GM18520 (cell line): ENCODE measurements around the gene SLC43A1.
"Not testable (repeated sequence)": the region's sequence is repeated elsewhere in the genome, so short reads cannot be mapped to it uniquely, and the experiment has no call there.

Experiments used
- ATAC-seq: cut with Tn5 transposase; IDR thresholded peaks from one replicate; pipeline ENCODE4 v1.9.1; 2021; ENCODE audit not compliant: unreplicated experiment

The SLC43A1 gene

DNA sequence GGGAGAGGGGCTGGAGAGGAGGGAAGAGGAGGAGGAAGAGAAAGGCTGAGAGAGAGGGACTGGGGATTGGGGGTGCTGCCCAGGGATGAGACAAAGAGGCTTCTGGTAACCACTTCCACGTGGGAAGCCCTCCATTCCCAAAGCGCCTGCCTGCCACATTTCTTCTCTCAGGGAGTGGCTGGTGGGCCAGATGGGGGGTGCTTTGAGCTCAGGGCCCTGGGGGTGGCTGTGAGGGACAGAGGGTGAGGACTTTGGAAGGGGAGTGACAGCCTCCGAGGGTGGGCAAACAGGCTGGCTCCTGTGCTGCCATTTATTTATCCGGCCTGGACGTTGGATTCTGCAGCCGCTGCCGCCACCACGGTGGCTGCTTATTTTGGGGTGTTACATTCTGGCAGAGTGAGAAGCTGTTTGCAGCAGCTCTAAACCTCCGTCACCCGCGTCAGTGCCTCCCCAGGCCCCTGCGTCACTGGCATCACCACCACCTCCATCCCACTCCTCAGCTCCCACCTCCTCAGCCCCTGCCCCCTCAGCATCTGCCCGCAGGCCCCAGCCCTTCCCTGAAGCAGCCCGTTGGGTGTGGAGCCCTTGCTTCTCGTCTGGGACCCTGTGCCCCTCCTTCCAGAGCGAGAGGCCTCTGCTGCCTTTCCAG is 53.5 kb downstream of the SLC43A1 start:
- no peak for ATAC-seq

DNA sequence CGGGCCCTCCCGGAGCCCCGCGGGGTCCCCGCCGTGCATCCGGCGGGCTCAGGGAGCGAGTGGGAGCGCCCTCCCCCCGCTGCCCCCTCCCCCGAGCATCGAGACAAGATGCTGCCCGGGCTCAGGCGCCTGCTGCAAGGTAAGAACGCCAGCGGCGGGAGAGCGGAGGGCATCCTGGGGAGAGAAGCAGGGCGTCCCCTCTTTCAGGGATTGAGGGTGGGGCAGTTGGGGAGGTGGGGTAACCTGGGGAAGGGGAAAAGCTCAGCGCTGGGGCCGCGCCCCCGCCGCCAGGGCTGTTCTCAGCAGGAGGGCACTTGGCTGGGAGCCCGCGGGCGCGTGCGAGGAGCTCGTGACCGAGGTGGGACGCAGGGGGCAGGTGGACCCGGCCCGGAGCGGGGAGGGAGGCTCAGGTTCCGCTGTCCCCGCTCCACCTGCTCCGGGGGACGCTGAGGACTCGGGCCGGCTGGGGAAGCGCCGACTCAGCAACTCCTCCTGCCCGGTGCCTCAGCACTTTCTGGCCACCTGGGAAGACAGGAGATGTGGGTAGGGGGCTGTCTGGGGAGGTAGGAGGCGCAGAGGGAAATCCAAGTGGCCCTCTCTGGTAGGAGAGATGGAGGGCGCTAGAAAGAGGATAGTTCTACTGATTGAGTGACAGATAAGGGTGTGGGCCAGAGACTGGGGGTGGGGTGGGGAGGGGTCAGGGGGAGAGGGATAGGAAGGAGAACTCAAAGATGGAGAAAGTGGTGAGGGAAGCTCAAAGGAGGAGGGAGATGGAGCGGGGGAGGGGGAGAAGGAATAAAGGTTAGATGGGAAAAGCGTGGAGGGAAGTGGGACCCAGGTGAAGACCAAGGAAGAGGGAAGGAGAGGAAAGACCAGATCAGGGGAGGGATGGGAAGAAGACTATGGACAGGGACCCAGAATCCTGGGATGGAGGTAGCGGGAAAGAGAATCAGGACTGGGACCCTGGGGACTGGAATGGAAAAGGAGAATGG is 54.4 kb downstream of the SLC43A1 start:
- ATAC-seq: no peak

DNA sequence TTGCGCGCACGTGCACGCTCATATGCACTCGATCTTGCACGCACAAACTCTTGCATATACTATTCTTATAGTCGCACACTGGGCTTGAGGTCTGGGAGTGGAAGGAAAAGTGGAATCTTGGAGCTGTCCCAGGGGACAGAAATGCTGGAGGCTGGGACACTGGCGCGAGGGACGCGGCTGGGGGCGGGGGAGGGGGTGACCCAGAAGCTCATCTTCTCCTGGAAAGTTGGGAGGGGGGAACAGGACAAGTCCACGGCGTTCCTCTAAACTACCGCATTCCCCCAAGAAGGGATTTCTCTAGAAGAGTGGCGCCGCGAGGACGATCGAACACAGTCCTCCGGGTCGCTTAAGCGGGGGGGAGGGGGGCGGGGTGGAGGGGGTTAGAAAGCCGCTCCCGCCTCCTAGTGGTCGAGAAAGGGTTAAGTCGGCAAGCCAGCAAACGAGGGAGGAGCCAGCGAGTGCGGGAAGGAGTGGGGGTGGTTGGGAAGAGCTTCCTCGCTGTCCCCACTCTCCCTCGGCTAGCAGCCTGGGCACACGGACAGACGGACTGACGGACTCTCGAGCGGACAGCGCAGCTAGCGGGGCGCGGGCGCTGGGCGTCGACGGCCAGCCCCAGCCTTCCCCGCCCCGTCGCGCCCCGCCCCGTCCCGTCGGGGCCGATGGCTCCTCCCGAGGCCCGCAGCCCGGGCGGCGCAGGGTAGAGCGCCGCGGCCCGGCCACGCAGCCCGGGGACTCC is 55.3 kb downstream of the SLC43A1 start, which contains the start of gene RTN4RL2:
TSS of gene RTN4RL2 (plus strand) at position 507 of the 736 bp plus-strand sequence. CDS start 338 bp downstream, outside the sequence.
- ATAC-seq: no peak

DNA sequence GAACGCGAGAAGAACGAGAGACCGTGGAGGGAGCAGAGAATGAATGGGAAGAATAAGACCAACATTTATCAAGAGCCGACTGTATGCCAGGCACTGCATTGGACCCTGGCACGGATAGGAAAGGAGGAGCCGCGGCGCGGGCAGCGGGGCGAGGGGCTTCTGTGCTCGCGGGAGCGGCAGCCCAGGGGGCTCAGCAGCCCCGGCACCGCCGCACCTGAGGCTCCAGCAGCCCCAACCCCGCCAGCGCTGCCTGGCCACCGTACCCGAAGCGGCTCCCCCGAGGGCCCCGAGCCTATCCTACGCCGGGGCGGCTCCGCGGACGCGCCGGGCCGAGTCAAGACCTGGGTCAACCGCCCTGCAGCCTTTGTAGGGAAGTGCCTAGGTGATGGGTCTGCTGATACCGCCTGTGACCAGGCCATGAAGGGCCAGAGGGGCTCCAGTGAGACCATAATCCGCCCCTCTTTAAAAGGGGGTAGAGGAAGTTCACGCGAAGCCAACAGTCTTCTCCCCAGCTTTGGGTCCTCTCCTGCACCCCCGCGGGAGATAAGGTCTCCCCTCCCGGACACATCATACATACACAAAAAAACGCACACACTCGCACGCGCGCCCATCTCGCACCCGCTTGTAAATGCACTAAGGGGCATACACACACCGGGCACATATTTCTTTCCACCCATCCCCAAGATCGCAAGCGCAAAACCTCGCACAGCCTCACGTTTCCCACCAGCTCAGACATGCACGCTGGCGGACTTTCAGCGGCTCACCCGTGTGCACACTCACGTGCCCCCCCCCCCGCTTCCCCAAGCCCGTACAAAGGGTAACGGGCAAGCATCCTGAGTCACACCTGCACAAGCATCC is 56.1 kb downstream of the SLC43A1 start:
- no peak for ATAC-seq

DNA sequence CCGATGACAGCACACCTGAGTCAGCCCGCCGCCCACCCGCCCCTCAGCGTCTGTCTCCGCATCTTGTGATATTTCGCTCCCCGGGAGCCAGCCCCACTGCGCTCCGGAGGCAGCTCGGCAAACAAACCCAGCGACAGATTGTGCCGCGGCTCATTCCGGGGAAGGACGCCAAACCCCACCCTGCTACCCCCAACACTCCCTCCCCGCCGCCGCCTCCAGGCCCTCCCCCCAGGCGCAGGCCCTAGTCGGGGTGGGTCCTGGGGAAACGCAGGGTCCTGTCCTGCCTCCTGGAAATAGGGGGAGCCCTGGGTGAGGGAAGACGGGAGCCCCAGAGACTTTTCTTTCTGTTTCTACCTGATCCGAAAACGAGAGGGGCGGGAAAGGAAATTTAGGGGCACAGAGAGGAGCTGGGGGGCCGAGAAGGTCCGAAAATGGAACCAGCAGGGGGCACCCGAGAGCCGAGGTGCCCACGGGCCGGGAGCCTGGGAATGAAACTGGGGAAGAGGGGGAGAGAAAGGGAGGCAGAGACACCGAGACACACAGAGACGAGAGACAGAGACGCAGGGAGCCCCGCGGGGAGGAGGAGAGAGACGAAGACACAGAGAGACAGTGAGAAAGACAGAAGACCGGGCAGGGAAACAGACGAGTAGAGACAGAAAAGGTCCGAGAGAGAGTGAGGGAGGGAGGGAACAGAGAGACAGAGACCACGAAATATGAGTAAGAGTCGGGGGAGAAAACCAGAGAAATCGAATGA is 56.9 kb downstream of the SLC43A1 start:
- no peak for ATAC-seq

DNA sequence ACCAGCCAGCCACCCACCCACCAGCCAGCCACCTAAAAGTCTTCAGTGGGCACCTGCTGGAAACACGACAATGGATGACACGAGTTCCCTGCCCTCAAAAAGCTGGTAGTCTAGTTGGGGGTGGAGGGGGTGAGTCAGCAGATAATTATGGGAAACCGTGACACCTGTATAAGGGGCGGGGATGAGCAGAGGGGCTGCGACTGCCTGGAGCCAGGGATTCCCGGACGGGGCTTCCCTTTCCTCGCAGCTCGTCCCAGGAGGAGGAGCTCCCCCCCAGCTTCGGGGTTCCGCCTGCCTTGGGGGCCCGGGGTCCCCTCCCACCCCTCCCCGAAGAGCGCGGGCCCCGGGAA is 57.5 kb downstream of the SLC43A1 start:
- no peak for ATAC-seq

DNA sequence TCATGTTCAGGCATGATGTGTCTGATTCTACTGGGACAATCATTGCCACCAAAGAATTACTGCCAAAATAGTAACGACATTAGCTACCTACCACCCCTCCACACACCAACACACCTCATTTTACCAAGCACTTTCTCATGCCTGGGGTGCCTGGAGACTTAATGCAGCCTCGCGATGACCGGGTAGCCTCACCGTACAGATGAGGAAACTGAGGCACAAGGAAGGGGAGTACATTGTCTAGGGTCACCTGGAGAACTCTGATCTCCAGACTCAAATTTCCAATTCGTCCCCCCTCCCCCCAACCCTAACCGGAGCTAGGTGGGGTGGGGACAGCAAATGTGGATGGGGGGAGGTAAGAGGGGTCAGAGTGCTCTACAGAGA is 57.9 kb downstream of the SLC43A1 start:
- peak; percentile 12 for ATAC-seq

DNA sequence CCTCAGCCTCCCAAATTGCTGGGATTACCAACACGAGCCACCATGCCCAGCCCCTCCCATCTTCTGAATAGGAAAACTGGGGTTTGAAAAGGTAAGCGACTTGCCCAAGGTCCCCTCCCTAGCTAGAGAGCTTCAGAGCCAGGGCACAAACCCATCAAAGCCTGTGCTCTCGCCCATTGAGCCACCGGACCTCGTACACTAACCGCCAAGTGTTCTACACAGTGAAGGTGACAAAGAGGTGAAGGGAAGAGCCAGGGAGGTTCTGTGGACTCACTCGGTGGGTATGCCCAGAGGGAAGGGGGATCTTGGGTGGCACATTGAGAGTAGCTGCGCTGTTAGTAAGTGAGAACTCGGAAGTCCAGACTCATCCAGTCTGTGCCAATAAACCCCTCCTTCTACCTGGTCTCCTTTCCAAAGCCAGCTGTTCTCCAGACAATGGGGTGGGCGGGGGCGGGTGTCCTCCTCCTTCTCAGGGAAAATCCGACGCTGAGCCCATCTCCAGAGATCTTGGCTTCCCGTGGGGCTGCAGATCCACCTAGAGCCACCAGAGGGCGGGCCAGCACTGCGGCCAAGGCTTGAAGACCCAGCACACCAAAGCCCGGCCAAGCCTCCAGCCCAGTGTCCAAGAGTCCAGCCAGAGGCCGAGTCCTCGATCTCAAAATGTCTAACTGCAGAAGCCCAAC is 58.4 kb downstream of the SLC43A1 start:
- peak; percentile 82 for ATAC-seq

DNA sequence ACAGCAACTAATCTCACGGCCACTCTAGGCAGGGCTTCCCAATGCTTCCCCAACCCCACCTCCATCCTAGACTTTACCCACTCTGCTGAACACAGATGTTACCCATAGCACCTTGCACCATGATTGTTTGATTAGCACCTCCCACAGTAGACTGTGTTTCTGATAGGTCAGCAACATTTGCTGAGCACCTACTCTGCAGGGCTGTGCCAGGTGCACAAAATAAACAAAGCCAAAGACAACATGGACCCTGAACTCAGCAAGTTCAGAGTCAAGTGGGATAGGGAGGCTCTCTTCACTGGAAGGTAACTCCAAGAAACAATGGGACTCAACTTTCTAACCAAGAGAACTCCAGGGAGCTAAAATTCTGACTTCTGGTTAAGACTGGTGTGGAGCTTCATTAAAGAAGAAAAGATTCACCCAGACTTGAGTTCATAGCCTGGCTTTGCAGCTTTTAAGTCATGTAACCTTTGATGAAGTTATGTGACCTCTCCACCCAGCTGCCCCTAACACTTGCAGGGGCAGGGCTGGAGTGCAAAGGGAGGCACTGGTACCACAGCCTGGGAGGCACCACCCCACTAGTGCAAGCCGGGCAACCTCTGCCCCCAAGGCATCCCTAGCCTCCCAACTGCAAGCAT is 61.8 kb downstream of the SLC43A1 start:
- ATAC-seq: no peak

DNA sequence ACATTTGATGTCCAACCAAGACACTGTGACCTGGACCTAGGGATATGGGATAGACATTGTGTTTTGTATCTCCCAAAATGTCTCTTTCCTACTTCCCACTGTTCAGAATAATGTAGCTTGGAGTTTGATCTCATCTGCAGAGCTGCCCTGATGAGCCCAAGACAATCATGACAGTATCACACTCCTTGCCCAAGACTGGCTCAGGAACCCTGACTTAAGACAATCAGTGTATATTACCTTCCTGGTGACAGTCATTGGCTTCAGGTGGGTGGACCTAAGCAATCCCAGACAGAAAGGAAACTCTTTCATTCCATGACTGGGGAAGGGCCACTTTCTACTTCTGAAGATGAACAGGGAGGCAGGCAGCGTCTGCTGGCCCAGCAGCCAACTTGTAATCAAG is 69.4 kb downstream of the SLC43A1 start:
- no peak for ATAC-seq

DNA sequence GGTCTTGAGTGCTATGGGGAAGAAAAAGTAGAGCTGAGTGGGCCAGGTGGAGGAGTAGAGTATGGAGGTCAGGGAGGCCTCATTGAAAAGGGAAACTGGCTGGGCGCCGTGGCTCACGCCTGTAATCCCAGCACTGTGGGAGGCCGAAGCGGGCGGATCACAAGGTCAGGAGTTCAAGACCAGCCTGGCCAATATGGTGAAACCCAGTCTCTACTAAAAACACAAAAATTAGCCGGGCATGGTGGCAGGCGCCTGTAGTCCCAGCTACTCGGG is 70.4 kb downstream of the SLC43A1 start:
- not testable (repeated sequence) for ATAC-seq

DNA sequence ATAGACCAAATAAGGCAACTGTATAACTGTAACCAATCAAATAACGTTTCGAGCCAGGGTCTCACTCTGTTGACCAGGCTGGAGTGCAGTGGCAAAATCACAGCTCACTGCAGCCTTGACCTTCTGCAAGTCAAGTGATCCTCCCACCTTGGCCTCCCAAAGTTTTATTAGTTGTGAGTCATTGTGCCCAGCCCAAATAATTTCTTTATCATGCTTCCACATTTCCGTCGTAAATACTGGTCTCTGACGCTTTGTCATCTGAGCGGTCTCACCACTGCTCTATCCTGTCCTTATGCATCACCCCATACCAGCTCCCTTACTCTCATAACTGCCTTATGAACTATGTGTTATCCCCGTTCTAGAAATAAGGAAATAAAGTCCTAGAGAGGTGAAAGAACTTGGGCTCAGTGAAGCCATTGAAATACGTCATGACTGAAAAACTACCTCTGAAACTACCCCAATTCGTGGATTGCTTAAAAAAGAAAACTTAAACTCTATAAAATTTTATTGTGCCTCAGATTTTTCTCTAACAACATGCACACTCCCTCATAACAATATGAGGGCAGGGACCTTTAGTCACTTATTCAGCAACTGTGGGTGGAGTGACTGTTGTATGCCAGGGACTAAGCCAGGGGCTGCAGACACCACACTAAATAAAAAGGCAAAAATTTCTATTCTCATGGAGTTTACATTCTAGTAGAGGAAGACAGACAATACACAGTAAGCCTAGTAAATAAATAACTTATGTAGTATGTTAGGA is 71.0 kb downstream of the SLC43A1 start:
- ATAC-seq: no peak

DNA sequence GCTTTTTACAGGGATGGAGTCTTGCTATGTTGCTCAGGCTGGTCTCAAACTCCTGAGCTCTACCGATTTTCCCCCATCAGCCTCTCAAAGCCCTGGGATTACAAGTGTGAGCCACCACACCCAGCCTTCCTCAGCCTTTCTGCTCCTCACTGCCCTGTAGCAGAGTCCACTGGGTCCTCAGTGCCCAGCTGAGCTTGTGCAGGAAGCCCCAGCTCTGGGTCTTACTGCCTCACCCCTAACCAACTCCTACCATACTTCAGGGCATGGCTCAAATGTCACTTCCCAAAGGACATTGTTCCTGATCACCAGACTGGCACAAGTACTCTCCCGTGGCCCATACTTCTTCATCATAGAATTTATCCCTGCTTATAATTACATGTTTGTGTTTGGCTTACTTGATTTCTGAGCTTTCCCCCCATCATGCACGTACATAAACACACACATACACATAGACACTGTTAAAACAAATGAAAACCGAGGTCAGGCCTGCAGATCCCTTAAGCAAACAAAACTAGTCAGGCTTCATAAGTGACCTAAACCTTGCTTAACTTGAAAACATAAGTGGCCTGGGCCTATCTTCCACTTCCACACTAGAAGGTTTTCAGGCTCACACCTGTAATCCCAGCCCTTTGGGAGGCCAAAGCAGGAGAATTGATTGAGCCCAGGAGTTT is 74.6 kb downstream of the SLC43A1 start:
- ATAC-seq: no peak

DNA sequence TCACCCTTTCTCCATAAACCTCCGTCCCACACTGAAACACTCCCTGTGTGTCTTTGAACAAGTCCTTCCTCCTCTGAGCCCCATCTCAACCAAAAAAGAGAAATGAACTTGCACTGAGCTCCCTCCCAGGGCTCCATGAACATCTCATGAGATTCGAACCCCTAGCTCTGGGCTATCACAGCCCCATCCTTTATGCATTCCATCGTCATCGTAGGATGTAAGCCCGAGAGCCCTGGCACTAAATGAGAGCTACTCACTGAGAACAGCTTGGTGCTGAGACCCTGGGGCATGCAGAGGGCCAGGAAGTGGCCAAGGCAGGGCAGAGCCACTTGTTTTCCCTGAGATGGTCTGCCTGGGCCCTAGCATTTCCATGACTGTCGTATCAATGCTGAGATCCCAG is 75.7 kb downstream of the SLC43A1 start:
- no peak for ATAC-seq

DNA sequence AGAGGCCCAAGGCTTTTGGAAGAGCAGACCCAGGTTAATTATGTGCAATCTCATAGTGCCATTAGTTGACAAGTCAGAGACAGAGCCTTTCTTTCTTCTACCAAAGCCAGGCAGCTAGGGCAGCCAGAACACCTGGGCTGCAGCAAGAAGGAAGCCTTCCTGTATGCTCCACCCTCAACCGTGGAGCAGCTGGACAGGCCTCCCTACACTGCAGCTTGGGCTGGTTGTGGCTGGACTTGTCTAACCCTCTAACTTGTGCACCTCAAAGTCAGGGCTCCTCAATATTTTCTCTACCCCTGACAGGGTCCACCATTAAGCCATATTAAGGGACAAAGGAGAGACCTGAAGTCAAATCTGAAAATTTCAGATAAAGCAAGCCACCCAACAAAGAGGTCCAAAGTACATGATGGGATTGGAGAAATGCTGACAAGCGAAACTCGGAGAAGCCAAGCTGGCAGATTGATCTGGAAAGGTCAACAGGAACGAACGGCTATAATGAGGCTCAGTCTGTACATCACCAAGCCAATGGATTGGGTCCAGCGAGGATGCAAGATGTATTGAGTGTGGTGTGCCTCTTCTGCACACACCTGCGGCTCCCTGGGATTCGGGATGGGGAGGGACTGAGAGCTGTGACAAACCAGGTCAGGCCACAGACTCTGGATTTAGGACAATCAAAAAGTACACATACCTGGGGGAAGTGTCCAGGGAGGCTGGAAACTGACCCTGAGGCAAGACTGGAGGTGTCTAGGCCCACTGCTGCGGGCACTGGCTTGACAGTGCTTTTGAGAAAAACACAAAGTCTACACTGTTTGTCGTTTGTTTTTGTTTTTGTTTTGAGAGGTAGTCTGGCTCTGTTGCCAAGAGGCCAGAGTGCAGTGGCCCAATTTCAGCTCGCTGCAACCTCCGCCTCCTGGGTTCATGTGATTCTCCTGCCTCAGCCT is 76.9 kb downstream of the SLC43A1 start:
- ATAC-seq: no peak

DNA sequence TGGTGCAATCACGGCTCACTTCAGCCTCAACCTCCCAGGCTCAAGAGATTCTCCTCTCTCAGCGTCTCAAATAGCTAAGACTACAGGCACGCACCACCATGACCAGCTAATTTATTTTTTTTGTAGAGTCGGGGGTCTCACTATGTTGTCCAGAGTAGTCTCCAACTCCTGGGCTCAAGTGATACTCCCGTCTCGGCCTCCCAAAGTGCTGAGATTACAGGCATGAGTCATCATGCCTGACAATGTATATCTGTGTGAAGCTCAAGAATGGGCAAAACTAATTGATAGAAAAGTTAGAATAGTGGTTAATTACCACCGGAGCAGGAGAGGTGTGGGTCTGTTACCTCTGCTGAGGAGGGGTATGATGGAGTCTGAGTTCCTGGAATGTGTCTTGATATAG is 79.5 kb downstream of the SLC43A1 start:
- ATAC-seq: no peak
